Glomerular visceral epithelial cell (primary cell): ENCODE results near the gene ZBTB16.
"Not testable (repeated sequence)": the region's sequence is repeated elsewhere in the genome, so short reads cannot be mapped to it uniquely, and the experiment has no call there.

Source experiments
- DNase-seq: peaks from one replicate; pipeline ENCODE4 v3.0.0-alpha.2; 2016; ENCODE audit errors: extremely low spot score

ZBTB16 gene

GRCh38 chr11:114044042-114044871, 15.3 kb upstream of the ZBTB16 start:
- DNase-seq = no peak

- DNase-seq = no peak
These were observed 12.2 kb upstream of the ZBTB16 start for GRCh38 chr11:114047327-114047726.

- DNase-seq = no peak
These were observed 10.5 kb upstream of the ZBTB16 start for GRCh38 chr11:114049050-114049449.

GRCh38 chr11:114049766-114050165, 9.7 kb upstream of the ZBTB16 start:
- DNase-seq = not testable (repeated sequence)

GRCh38 chr11:114050258-114050927, 9.1 kb upstream of the ZBTB16 start:
- DNase-seq = no peak

GRCh38 chr11:114051558-114051957, 8.0 kb upstream of the ZBTB16 start:
- DNase-seq = no peak

GRCh38 chr11:114052160-114052559, 7.4 kb upstream of the ZBTB16 start:
- DNase-seq = no peak

- DNase-seq = no peak
These were observed 6.1 kb upstream of the ZBTB16 start for GRCh38 chr11:114053406-114053805.

GRCh38 chr11:114054806-114055205, 4.7 kb upstream of the ZBTB16 start:
- no peak for DNase-seq

GRCh38 chr11:114056409-114056808, 3.1 kb upstream of the ZBTB16 start:
- no peak for DNase-seq

GRCh38 chr11:114057147-114057546, 2.4 kb upstream of the ZBTB16 start:
- DNase-seq = no peak

- DNase-seq = no peak
These were observed 1.9 kb upstream of the ZBTB16 start for GRCh38 chr11:114057605-114058004.

GRCh38 chr11:114058026-114058706, 1.3 kb upstream of the ZBTB16 start:
- no peak for DNase-seq

- DNase-seq = no peak
These were observed 637 bp upstream of the ZBTB16 start for GRCh38 chr11:114058871-114059277.

GRCh38 chr11:114059984-114060391, 477 bp downstream of the ZBTB16 start:
- no peak for DNase-seq

- no peak for DNase-seq
These were observed 1.0 kb downstream of the ZBTB16 start for GRCh38 chr11:114060392-114061047.

- DNase-seq = no peak
These were observed 1.7 kb downstream of the ZBTB16 start for GRCh38 chr11:114061048-114061680.

GRCh38 chr11:114061681-114062049, 2.2 kb downstream of the ZBTB16 start:
- no peak for DNase-seq

- DNase-seq = no peak
These were observed 2.8 kb downstream of the ZBTB16 start for GRCh38 chr11:114062272-114062671.

GRCh38 chr11:114063149-114063828, 3.8 kb downstream of the ZBTB16 start:
- DNase-seq = no peak

- DNase-seq = no peak
These were observed 4.3 kb downstream of the ZBTB16 start for GRCh38 chr11:114063829-114064201.
